HG02973 (cell line): ENCODE data around the gene NRN1.

Experiments used
- ATAC-seq: cut with Tn5 transposase; IDR thresholded peaks from one replicate; pipeline ENCODE4 v1.9.1; 2021; ENCODE audit warnings: moderate library complexity; ENCODE audit not compliant: unreplicated experiment

The NRN1 gene

DNA sequence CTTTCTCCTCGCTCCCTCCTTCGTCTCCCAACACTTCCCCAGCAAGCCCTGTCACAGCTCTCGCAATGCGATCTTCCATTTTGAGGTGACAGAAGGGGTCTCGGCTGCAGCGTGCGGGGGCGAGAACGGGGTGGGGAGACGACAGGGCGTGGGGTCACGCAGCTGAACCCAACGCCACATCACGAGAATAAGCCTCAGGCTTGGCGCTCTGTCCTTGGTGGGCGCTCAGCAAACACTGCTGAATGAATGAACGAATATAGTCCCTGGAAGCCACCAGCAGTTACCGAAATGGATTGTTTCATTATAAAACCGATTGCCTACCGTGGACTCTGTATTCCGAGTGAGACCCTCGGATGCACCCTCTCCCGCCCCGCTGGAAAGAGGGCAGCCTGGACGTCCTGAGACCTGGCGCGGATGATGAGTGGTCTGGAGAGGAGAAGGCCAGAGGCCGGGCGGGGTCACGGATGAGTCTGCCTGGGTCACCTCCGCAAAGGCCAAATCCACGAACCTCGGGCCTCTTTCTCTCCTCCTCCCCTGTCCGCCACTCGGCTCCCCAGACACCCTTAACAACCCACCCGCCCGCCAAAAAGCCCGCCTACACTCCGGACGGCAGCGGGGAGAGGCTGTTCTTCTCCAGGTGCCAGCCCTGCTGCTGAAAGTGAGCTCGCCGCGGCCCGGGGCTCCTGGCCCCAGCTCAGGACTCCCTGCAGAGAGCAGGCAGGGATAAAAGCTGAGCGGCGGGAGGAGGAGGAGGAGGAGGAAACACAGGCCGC is 3.7 kb downstream of the NRN1 start:
- ATAC-seq: no peak

DNA sequence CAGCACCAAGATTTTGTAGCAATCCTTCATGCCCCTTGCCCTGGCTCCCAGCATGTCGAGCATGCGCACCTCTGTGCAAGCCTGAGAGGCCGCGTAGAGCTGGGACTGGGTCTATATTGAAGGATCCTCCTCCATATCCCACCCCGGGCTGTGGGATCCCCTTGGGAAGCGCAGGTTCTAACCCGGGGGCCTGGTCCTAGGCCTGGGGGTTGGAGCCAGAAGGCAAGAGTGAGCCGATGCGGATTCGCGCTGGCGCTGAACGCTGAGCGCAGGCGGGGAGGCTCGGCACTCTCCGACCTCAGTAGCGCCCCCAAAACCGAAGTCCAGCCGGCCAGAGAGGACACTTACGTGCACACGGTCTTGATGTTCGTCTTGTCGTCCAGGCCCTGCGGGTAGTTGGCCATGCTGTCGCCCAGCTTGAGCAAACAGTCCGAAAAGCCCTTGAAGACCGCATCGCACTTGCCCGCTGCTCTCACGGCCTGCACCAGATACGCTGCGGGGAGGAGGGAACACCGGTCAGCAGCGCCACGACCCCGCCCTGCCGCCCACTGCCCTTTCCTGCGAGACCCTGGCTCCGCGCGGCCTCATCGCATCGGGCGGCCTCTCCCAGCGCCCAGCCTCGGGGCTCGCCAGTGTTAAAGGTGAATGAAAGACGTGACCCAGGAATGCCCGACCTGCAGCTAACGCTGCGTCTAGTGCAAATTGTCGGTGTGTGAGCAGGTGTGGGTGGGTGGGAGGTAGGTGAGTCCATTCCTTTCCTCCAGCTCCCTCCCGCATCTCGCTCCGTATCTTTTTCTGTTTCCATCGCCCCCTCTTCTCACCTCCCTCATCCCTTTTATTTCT is 4.5 kb downstream of the NRN1 start:
- ATAC-seq: no peak

DNA sequence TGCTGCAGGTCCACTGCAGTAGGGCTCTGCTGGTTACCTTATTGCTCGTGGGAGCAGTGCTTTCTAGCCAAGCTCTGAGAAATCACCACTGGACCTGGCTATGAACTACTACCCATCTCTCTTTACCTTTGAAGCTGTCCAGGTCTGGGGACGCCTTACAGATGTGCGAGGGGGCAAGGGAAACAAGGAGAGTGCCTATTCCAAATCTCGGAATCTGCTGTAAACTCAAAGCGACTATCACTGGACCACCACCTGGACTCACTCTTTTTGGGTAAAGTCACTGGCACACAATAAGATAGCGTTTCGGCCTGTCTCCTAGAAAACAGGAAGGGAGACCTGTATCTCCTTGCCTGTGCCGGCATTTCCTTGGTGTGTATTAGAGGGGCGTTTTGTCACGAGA is 5.3 kb downstream of the NRN1 start:
- ATAC-seq: no peak

DNA sequence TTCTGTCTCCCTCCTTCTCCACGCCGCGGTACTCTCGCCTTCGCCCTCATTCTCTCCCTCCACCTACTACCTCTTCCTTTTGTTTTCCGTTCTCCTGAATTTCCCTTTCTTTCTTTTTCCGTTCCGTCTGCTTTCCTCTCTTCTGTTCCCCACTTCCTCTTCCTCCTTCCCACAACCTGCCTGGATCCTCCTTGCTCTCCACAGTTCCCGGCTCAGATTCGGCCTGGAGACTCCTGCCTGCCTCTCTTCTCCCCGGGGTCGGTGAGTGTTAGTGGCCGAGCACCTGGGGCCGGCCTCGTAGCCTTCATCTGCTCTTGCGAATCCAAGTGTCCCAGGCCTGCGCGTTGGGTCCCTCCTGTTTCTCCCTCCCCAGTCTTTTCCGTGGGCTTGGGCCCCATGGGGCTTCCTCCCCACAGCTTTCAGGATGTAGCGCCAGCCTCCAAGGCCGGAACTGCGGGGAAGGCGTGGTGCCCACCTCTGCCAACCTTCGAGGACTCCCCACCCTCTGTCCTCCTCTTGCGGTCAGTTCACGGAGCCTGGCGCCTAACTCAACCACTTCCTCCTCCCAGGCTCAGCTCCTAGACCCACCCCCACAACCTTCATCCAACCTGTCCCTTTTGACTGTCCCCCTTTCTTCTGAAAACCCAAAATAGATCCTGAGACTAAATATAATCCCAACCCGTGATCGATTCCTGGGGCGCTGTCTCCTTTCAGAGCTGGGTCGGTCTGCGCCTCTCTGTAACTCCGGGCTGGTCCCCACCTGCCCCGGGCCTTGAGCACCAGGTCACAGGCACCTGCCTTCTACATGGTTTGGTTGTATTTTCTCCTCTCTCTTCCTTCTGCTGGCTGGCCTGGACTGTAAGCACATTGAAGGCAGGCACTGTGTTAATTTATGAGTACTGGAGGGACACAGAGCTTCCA is 6.8 kb downstream of the NRN1 start:
- no peak for ATAC-seq

DNA sequence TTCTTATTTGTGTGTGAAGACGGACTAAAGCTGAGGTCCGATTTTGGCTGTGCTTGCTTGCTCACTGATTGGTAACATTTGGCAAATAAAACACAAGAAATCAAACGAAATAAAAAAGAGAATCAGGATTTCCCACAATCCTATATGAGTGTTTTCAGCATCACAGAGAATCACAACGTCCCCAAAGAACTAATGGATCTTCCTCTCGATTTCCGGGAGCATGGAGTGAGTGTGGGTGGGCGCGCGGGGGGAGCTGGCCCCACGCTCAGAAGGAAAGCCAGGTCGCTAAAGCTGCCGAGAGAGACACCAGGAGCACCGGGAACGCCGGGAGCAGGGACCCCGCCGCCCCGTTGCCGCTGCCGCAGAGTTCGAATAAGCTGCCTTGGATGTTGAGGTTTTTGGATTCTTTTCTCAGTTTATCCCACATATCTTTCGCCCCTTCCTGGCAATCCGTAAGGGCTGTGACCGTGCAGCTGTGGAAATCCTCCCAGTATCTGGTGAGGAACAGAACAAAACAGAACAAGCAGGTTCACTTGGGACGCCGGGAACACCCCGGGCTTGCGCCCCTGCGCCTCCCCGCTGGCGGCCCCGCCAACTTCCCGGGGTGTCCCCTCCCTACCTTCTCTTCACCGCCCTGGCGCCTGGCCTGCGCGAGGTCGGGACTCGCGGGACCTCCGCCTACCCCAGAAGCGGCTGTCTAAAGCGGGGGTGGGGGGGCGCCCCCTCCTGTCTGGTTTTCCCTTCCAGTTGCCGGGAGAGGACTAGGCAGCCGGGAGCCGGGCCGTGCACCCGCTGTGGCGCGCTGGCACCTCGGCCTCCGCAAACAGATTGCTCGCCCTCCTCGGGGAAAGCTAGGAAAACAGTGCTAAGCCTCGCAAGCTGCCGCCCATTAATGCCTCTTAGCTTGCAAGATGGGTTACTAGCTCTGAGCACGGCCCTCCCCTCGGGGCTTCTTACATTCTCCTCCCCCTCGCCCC is 7.7 kb downstream of the NRN1 start:
- ATAC-seq: no peak

DNA sequence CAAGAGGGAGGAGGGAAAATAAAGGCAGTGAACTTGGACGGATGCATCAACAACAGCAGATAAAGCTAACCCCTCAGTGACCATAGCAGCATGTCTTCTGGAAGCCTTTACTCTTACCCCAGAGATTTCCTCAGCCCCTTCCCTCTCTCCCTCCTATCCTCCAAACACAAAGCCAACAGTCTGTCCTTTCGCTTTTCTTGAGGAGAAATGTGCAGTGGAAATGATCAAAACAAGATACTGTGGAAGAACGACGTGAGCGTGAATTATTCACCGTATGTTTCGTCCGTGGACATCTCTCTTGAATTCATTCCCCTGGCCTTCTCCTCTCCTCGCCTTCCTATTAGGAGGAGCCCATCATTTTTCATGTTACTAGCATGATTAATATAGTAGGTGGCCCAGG is 8.5 kb downstream of the NRN1 start:
- no peak for ATAC-seq

DNA sequence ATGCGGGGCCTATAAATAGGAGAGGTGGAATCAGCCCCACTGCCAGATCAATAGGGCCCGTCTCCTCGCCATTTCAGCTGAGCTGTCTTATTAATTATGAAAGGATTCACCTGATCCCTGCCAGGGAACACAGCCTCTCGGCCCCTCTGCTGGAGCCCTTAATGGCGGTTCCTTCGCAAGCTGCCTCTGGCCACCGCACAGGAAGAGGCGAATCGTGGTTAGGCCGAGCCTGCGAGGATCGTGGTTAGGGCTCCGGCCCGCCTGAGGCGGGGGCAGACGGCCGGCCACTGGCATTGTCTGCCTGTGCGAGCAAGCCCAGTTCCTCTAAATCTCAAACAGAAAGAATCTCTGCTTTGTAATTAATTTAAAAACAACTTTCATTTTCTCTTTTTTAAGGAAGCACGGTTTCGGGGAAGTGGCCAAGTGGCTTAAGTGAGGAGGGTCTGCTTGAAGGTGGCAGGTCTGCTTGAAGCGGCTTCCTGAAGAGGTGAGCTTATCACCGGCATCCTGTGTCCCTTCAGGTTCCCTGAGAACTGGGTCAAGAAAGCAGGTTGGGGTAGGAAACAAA is 9.2 kb downstream of the NRN1 start:
- no peak for ATAC-seq

DNA sequence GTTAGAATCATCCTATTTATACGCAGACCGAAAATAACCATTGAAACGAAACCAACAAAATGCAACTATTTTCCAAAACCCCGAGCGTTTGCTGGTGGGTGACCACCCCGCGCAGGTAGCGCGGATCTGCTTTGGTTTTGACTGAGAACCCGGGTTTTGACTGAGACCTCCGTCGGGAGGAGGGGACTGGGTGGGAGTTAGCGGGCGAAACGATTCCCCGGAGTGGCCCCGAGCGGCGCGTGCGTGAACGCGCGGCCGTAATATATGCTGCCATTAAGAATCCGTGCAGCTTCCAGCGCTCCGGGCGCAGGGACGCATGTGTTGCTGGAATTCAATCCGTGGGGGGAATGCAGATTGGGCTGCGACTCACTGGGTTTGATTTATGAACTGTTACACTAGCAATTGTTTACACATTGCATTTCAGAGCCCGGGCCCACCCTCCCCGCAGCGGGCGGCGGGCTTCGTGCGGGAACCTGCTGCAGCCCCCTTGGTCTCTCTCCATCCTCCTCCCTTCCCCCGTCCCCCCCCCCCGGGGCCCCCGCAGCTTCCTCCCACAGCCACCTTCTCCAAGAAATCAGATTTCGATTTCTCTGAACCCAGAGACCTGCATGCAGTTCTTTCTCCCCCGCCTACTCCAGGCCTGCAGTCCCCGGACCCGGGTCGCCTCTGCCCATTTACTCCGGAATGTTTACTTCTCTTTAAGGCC is 9.9 kb downstream of the NRN1 start:
- no peak for ATAC-seq

DNA sequence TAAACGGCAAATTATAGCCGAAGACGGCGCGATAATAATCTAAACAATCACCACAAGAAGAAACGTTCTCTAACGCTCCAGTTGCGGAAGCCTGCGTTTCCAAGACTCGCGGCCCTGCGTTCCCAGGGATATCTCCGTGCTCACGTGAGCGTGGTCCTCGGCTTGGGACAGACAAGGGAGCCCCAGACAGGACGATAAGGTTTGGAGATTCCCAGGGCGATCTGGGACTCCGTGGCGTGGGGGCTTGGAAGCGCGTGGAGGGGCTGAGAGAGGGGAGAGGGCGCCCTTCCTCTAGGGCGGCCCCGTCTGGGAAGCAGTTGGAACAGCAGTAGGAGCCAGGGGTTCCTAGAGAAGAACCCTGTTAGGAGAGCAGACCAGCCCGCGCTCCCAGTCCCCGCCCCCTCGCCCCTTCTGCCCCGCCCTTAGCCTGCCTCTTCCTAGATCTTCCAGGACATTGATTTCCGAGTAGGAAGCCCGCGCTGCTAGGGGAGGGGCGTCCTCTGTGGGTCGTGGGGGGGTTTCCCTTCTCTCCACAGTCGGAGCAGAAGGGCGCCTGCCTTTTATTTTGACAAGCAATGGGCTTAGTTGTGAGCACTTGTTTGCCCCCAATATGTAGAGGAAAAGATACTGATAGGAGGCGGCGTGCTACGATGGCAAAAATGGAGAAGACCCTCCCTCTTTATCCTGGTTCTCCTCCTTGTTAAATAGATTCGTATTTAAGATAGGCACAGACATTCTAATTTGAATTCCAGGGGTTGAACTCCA is 10.6 kb downstream of the NRN1 start:
- no peak for ATAC-seq

DNA sequence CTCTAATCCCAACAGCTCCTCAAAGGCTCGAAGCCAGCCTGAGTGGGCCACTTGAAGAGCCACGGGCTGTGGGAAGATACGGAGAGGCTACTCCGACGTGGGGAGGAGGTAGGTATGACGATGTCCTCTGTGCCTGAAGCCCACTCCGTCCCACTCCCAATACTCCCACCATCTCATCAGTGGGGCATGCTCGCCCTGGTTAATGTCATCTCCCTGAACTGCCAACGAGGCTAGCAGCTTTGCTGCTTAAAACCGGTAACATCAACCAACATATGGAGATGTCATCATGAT is 11.1 kb downstream of the NRN1 start:
- no peak for ATAC-seq

DNA sequence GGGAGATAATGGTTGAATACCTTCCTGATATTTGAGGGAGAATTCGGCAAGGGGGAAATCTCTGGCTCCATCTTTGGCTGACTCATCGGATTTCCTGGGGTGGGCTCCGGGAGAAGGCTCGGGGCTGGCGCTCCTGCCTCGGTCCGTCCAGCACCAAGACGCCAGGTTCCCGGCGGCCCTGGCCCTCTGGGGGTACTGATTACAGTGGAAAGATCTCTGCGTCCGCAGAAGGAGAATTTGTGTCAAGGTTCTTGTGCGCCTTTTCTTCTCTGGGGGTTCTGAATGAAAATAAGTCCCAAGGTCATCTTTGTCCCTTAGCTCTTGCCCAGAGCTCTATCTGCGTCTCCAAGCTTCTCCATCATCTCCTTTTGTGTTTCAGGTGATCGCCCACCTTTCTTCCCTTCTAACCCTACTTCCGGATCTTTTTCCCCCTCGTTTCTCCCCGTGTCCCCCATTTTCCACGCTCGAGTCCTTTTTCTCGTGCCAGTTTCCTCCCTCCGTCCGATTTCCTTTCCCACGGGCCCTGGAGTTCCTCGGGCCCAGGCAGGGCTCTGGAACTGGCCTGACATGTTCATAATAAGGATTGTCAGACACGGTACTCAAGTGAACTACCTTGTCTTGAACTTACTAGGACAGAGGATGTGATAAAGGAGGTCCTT is 11.6 kb downstream of the NRN1 start:
- ATAC-seq: no peak

DNA sequence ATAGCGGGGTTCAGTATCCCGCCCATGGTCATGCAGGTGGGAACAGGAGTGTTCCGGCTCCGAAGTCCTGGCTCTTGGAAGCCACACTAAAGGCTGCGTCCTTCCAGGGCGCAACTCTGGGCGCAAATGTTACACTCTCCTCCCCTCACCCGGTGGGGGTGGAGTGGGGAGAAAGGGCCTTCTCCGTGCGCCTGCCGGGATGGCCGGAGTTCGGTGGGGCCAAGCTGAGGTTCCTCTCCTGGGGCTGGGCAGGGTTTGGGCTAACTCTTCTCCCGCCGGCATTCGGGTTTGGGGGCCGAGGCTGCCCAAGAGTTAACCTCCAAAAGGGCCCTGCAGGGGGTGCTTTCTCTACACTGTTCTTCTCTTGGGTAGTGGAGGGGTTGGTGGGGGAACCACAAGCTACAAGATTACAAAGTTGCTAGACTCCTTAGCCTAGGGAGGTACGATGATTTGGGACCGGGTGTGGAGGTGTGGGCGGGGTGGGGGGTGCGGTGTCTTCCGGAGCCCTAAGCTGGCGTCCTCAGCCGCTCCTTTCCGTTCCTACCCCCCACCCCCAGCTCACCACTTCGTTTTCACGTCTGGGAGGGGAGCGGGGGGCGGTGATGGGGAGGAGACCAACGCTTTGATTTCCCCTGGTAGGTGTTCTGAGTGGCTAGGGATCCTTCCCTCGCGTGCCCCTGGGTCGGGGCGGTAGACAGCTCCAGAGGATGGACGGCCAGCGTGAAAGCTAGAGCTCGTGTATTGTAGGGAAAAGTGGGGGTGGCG is 12.3 kb downstream of the NRN1 start:
- ATAC-seq: no peak

DNA sequence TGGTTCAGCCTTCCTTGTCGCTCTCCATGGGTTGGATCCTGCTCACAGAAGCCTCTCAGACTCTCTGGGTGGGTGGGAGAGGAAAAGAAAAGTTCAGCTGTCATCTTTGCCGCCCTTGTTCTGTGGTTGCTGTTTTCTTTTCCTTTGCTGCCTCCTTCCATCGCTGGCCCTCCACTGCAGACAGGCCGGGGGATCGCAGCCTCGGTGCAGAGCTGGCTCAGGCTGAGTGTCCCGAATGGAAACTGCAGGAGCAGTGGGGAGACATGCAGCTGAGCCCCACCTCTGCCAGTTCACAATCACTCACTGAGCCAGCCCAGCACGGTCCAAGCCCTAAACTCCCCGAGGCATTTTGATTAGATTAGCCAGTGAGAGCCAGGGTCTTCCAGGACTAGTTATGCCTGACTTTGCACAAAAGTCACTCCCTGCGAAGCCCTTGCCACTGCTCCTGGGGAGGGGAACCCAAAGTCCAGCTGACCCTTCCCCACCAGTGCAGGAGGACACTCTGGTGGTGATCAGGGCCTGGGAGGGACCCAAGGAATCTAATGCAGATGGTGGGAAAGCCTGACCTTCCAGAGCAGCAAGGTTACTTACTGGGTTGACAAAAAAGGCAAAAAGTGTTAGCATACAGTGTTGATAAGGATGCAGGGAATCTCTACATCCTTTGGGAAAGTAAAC is 14.0 kb downstream of the NRN1 start:
- no peak for ATAC-seq

DNA sequence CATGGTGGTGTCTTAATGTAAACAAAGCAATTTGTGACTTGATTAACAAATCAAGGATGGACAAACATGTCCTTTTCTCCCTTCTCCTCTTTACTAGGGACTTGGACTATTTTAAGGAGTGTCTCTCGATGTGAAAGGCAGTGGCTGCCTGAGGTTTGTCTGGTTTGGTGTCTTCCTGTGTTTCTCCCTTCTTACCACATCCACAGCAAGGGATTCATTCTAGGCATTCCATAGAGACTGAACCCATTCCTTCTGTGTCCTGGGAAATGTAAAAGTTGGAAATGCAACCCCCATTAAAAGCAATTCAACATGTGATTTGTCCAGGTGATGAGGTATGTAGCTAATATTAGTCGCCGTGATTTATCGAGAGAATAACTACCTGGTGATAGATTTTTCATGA is 15.9 kb downstream of the NRN1 start:
- ATAC-seq: no peak

DNA sequence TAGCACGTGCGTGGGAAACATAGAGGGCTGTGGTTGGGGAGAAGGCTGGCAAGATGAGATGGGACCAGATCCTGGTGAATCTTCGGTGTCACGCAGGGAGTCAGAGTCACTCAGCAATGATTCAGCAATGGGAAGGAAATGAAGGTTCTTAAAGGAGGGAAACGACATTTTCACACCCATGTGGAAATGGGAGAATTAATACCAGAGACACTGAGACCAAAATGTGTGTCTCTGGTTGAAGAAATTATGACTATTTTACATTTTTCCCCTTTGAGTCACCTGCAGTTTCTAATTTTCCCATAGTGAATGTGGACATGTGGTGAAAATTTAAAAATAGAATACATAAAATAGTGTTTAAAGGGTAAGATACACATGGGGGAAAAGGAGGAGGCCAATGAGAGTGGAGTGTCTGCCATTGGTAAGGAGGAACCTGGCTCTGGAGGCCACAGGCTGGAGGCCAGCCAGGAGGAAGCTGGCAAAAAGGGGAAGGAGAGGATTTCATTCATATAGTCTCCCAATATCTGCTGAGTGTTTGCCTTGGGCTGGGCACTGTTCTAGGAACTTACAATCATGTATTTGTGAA is 17.5 kb downstream of the NRN1 start:
- no peak for ATAC-seq

DNA sequence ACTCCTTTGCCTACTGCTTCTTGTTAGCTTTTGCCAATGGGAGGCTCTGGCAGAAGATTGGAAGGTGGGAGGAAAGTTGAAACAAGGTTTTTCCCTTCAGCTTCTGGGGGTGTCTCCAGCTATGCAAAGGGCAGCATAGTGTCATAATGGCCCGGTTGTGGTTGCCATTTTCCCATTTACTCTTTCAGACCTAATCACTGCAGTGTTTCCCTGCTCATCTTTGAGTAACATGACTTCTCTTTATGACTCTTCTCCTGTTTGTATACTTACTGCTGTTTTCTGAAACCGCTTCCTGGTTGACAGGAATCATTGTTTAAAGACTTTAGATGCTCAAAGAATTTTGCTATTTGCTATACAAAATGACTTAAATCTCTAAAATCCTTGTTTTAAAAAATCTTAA is 19.9 kb downstream of the NRN1 start:
- no peak for ATAC-seq
